Nephron progenitor cell (in vitro differentiated cells): Measurements from ENCODE around the gene ZBTB7C.

Experiments
- DNase-seq: peaks from one replicate; pipeline ENCODE4 v3.0.0; 2021
- H3K27ac Mint-ChIP-seq: 2 replicates; pipeline ENCODE4 v1.8.0; 2021; ENCODE audit warnings: mild to moderate bottlenecking, moderate library complexity, mixed read lengths
- H3K27me3 Mint-ChIP-seq: 2 replicates; pipeline ENCODE4 v1.8.0; 2021; ENCODE audit warnings: mild to moderate bottlenecking, low read depth, mixed read lengths; ENCODE audit not compliant: poor library complexity
- H3K36me3 Mint-ChIP-seq: 2 replicates; pipeline ENCODE4 v1.8.0; 2021; ENCODE audit warnings: low read depth, mixed read lengths
- H3K4me1 Mint-ChIP-seq: 2 replicates; pipeline ENCODE4 v1.8.0; 2021; ENCODE audit warnings: mixed read lengths
- H3K4me3 Mint-ChIP-seq: 2 replicates; pipeline ENCODE4 v1.8.0; 2021; ENCODE audit warnings: mild to moderate bottlenecking, moderate library complexity, mixed read lengths
- H3K9me3 Mint-ChIP-seq: 2 replicates; pipeline ENCODE4 v1.8.0; 2021; ENCODE audit warnings: mild to moderate bottlenecking, moderate library complexity, mixed read lengths
- CTCF ChIP-seq: fragments of 200-600 bp; sonication (generic); IDR thresholded peaks from 2 replicates; pipeline ENCODE4 v1.5.0; 2021; ENCODE audit warnings: antibody characterized with exemption

ZBTB7C gene

GRCh38 chr18:48040457-48041110, 368.6 kb downstream of the ZBTB7C start:
- DNase-seq = no peak
- Mint-ChIP-seq H3K4me1 (peaks cover 32% of the 10 kb centered on the region), H3K4me3 (no peak overlapping the region), H3K36me3 (no peaks in the 10 kb centered on the region), H3K27me3 (peaks cover 11% of the 10 kb centered on the region), H3K9me3 (peaks cover 14% of the 10 kb centered on the region), H3K27ac (no peak overlapping the region)
- no peak for TF ChIP-seq CTCF

DNA sequence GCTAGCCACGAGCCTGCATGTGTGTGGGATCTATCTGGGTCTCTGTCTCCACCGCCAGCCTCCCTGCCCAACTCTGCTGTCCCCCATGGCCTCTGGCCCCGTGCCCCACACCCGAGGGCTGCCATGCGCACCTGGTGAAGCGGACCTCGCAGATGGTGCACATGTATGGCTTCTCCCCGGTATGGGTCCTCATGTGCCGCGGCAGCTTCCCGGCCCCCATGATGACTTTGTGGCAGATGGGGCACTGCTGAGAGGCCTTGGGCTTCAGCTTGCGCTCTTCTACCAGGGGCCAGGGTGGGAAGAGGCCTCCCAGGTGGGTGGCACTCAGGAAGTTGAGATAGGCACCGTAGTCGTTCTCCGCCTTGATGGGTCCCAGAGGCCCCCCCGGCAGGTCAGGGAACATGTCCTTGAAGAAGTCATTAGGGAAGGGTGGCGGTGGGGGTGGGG, 369.4 kb downstream of the ZBTB7C start:
- Mint-ChIP-seq H3K9me3 (peaks cover 12% of the 10 kb centered on the region), H3K27ac (no peak overlapping the region), H3K27me3 (peaks cover 8% of the 10 kb centered on the region), H3K4me1 (peaks cover 40% of the 10 kb centered on the region), H3K36me3 (no peaks in the 10 kb centered on the region), H3K4me3 (no peak overlapping the region)
- TF ChIP-seq CTCF = no peak
- DNase-seq = no peak

DNA sequence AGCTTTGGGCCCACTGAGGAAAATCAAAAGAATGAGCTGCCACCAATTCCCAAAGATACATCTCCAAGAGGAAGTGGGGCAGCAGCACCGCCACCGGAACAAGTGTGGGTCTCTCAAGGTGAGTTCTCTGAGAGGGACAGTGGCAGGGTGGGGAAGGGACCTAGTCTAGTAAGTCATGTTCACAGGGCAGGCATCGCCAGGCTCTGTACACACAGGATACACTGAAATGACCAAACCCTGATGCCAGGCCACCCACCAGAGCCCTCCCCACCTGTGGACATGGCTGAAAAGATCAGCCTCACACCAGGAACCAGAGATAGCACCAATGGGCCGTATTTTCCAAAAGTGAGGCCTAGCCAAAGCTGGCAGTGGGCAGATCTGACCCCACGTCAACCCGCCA, 370.5 kb downstream of the ZBTB7C start:
- Mint-ChIP-seq H3K27ac (no peak overlapping the region), H3K27me3 (peaks cover 8% of the 10 kb centered on the region), H3K36me3 (no peaks in the 10 kb centered on the region), H3K9me3 (peaks cover 10% of the 10 kb centered on the region), H3K4me1 (peaks cover 43% of the 10 kb centered on the region), H3K4me3 (no peak overlapping the region)
- no peak for DNase-seq
- TF ChIP-seq CTCF = no peak

- DNase-seq = no peak
- H3K36me3 Mint-ChIP-seq = no peaks in the 10 kb centered on the region
- no peak for TF ChIP-seq CTCF
- H3K4me1 Mint-ChIP-seq = peaks cover 43% of the 10 kb centered on the region
- H3K27ac Mint-ChIP-seq = peak overlapping the region; percentile 88
- H3K4me3 Mint-ChIP-seq = no peak overlapping the region
- peaks cover under 1% of the 10 kb centered on the region for H3K9me3 Mint-ChIP-seq
- H3K27me3 Mint-ChIP-seq = peaks cover 8% of the 10 kb centered on the region
Measured at GRCh38 chr18:48037481-48038271, 371.5 kb downstream of the ZBTB7C start.

GRCh38 chr18:48036641-48037421, 372.4 kb downstream of the ZBTB7C start:
- H3K9me3 Mint-ChIP-seq = no peaks in the 10 kb centered on the region
- no peaks in the 10 kb centered on the region for H3K36me3 Mint-ChIP-seq
- no peak for TF ChIP-seq CTCF
- H3K4me3 Mint-ChIP-seq = no peak overlapping the region
- H3K27ac Mint-ChIP-seq = peak overlapping the region; percentile 88
- peak; percentile 40 for DNase-seq
- H3K4me1 Mint-ChIP-seq = peaks cover 36% of the 10 kb centered on the region
- peaks cover 8% of the 10 kb centered on the region for H3K27me3 Mint-ChIP-seq
